NCI-H82 (cell line): ENCODE data around the gene SH3BP2.
A peak's percentile ranks its signal among the peaks of the same experiment; 100 is the strongest.
"Not testable (repeated sequence)": the region's sequence is repeated elsewhere in the genome, so short reads cannot be mapped to it uniquely, and the experiment has no call there.

Source experiments
- DNase-seq: peaks from one replicate; lab custom pipeline; 2025; lab: John Stamatoyannopoulos, UW

The SH3BP2 gene

GRCh38 chr4:2762486-2763370 lies 30.2 kb upstream of the SH3BP2 start:
- DNase-seq: not testable (repeated sequence)

- DNase-seq: no peak
Observed at GRCh38 chr4:2763511-2763967, 29.3 kb upstream of the SH3BP2 start.

- DNase-seq: no peak
Observed at GRCh38 chr4:2765832-2766526, 26.9 kb upstream of the SH3BP2 start.

- no peak for DNase-seq
Observed at GRCh38 chr4:2767046-2767704, 25.7 kb upstream of the SH3BP2 start.

- no peak for DNase-seq
Observed at GRCh38 chr4:2767705-2768074, 25.2 kb upstream of the SH3BP2 start.

- no peak for DNase-seq
Observed at GRCh38 chr4:2768124-2768523, 24.8 kb upstream of the SH3BP2 start.

- peak; percentile 9 for DNase-seq
Observed at GRCh38 chr4:2768921-2769336, 24.0 kb upstream of the SH3BP2 start.

- no peak for DNase-seq
Observed at GRCh38 chr4:2771264-2771663, 21.6 kb upstream of the SH3BP2 start.

GRCh38 chr4:2780643-2781042 lies 12.2 kb upstream of the SH3BP2 start:
- not testable (repeated sequence) for DNase-seq

- DNase-seq: no peak
Observed at GRCh38 chr4:2781911-2782310, 11.0 kb upstream of the SH3BP2 start.

GRCh38 chr4:2783790-2784189 lies 9.1 kb upstream of the SH3BP2 start:
- DNase-seq: no peak

GRCh38 chr4:2785613-2786012 lies 7.3 kb upstream of the SH3BP2 start:
- peak; percentile 67 for DNase-seq

- DNase-seq: no peak
Observed at GRCh38 chr4:2786152-2786671, 6.7 kb upstream of the SH3BP2 start.

GRCh38 chr4:2786794-2787229 lies 6.1 kb upstream of the SH3BP2 start:
- DNase-seq: no peak

- DNase-seq: no peak
Observed at GRCh38 chr4:2787230-2788100, 5.4 kb upstream of the SH3BP2 start.

- no peak for DNase-seq
Observed at GRCh38 chr4:2788101-2788500, 4.8 kb upstream of the SH3BP2 start.

GRCh38 chr4:2788532-2789103 lies 4.3 kb upstream of the SH3BP2 start:
- DNase-seq: no peak

- no peak for DNase-seq
Observed at GRCh38 chr4:2789351-2789750, 3.5 kb upstream of the SH3BP2 start.

GRCh38 chr4:2789793-2790582 lies 2.9 kb upstream of the SH3BP2 start:
- no peak for DNase-seq
